Gastroesophageal sphincter (tissue), 4 donors: Measurements from ENCODE around the gene ZMYND12. TPM values are rescaled to one million over a fixed set of nuclear protein-coding genes. Genes with fewer than 3 reads are reported as not detected.

Experiments
- ATAC-seq: fragments of 150-250 bp; one replicate; pipeline ENCODE4 v1.9.1; 2016; ENCODE audit warnings: mild to moderate bottlenecking, moderate library complexity
- H3K27ac ChIP-seq, 4 donors: fragments of 200-600 bp; sonication (generic) in 3 of 4; 1 replicate in 3 of 4; 2 replicates in 1 of 4; pipeline ENCODE4 v1.5.1; 2016 to 2019
- H3K27me3 ChIP-seq: fragments of 200-600 bp; sonication (generic); one replicate; pipeline ENCODE4 v1.5.1; 2019
- H3K36me3 ChIP-seq, 2 donors: fragments of 200-600 bp; sonication (generic); one replicate each; pipeline ENCODE4 v1.5.1; 2019; ENCODE audit warnings: control low read depth in 1 of 2
- H3K4me1 ChIP-seq, 3 donors: fragments of 200-600 bp; sonication (generic); 1 replicate in 2 of 3; 2 replicates in 1 of 3; pipeline ENCODE4 v1.5.1; 2016 to 2019; ENCODE audit warnings: control low read depth in 2 of 3
- H3K4me3 ChIP-seq, 2 donors: fragments of 200-600 bp; sonication (generic); one replicate each; pipeline ENCODE4 v1.5.1; 2019; ENCODE audit warnings: mild to moderate bottlenecking in 1 of 2, moderate library complexity in 1 of 2
- H3K9me3 ChIP-seq, 3 donors: fragments of 200-600 bp; sonication (generic); one replicate each; pipeline ENCODE4 v1.5.1; 2017 to 2019; ENCODE audit warnings: control low read depth in 2 of 3
- CTCF ChIP-seq, 4 experiments: fragments of 200-600 bp in 2 of 4; fragments of 450-650 bp in 2 of 4; sonication (generic) in 1 of 4; IDR thresholded peaks; one replicate each; pipeline ENCODE4 v1.5.1; 2017 to 2019; ENCODE audit warnings: antibody characterized with exemption in 4 of 4, mild to moderate bottlenecking in 2 of 4, moderate library complexity in 2 of 4
- EP300 ChIP-seq: sonication (generic); formaldehyde crosslinking; IDR thresholded peaks from one replicate; pipeline ENCODE4 v1.6.1; 2017; ENCODE audit warnings: antibody characterized with exemption, mild to moderate bottlenecking
- POLR2A ChIP-seq, 2 donors: fragments of 450-650 bp; IDR thresholded peaks; one replicate each; pipeline ENCODE4 v1.6.1; 2017; ENCODE audit warnings: antibody characterized with exemption in 2 of 2, mild to moderate bottlenecking in 2 of 2, moderate library complexity in 1 of 2
- POLR2AphosphoS5 ChIP-seq: sonication (generic); formaldehyde crosslinking; IDR thresholded peaks from one replicate; pipeline ENCODE4 v1.6.1; 2017; ENCODE audit warnings: antibody characterized with exemption
- WGBS, 2 donors: methylation state at CpG; one replicate each; pipeline ENCODE4 v1.1.5; 2018; ENCODE audit warnings: low coverage in 1 of 2; 5-methylcytosine and 5-hydroxymethylcytosine counted together
- total RNA-seq, 4 donors: library from RNA; depleted of rRNA; stranded (reverse); fragments of >200 nt; gene quantifications; one replicate each; pipeline ENCODE4 v1.1.0, GENCODE V29; 2016

ZMYND12 gene
- total RNA-seq, 4 donors from 2014 or later, result 0.31 to 1.9 TPM; not detected in 2

DNA sequence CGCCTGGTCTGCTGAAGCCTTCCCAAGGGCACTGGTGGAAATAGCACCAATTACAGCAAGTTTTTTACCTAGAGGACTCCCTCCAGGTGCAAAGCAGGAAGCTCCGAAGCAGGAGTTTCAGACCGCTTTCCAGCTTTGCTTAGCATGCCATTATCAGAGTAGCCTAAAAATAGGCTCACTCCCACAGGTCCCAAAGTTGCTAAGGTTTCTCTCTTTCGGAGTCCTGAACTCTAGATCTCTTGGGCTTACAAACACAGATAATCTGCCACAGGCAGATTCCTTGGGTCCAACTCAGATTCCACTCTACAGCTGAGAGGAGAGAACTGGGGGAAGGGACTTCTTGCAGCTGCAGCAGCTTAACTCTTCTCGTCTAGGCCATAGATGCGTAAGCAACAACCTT lies 22.5 kb downstream of the ZMYND12 start:
- ATAC-seq, result no peak
- no peaks in the 10 kb centered on the region for H3K9me3 ChIP-seq
- no peak overlapping the region for H3K27ac ChIP-seq
- no peaks in the 10 kb centered on the region for H3K27me3 ChIP-seq
- TF ChIP-seq EP300 (no peak), POLR2A (IDR thresholded peaks at IDR 0.05) (no peak), CTCF (IDR thresholded peaks at IDR 0.05) (no peak), POLR2AphosphoS5 (no peak)
- no peaks in the 10 kb centered on the region for H3K36me3 ChIP-seq
- no peak overlapping the region for H3K4me3 ChIP-seq
- 67 to 90% methylated on average over 3 to 6 of the region's 6 CpGs for WGBS, 2 donors
- H3K4me1 ChIP-seq, result no peaks in the 10 kb centered on the region

DNA sequence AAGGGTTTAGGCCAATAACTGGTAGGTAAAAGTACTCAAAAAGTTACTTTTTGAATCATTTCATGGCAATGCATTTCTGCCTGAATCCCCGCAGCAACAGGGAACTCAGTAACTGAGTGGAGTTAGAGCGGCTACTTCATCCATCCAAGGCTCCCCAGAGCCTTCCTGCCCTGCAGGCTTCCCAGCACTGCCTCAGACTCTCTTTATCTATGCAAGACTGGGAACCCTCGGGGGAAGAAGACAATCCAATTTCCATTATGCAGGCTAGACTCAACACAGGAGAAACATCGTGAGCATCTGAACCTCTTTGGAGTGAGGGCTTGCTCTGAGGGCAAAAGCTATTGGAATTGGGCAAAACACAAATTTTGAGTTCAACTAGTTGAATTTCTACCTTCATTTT lies 23.1 kb downstream of the ZMYND12 start:
- H3K4me3 ChIP-seq, result no peak overlapping the region
- H3K9me3 ChIP-seq, result no peaks in the 10 kb centered on the region
- no peaks in the 10 kb centered on the region for H3K4me1 ChIP-seq
- no peak overlapping the region for H3K27ac ChIP-seq
- H3K36me3 ChIP-seq, result no peaks in the 10 kb centered on the region
- WGBS, 2 donors, result 71 to 100% methylated on average over 1 to 4 of the region's 4 CpGs
- ATAC-seq, result no peak
- no peaks in the 10 kb centered on the region for H3K27me3 ChIP-seq
- no peak for TF ChIP-seq EP300
- no peak for TF ChIP-seq CTCF (IDR thresholded peaks at IDR 0.05)
- no peak for TF ChIP-seq POLR2AphosphoS5
- no peak for TF ChIP-seq POLR2A (IDR thresholded peaks at IDR 0.05)

DNA sequence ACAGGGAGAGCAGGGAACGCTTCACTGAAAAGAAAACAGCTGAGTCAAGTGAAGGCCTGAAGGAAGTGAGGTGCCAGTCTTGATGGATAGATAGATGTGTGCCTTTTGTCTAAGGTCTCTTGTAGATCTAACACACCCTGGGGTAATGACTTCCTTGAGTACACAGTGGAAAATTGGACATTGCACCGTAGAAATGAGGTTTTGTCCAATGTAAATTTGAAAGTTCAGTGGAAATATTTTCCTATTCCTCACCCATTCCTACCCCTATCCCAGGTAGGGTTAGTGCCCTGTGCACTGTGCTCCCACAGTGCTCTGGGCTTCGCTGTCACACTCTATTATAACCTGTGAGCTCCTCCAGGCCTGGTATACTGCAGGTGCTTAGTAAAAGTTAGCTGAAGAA lies 24.3 kb downstream of the ZMYND12 start:
- WGBS, 2 donors, result 68 to 76% methylated on average over 2 to 3 of the region's 3 CpGs
- H3K36me3 ChIP-seq, result no peaks in the 10 kb centered on the region
- no peak for TF ChIP-seq CTCF (IDR thresholded peaks at IDR 0.05)
- TF ChIP-seq POLR2A (IDR thresholded peaks at IDR 0.05), result no peak
- no peak for TF ChIP-seq EP300
- TF ChIP-seq POLR2AphosphoS5, result no peak

GRCh38 chr1:42430286-42431135 lies 25.3 kb downstream of the ZMYND12 start:
- Histone ChIP-seq H3K27ac (no peak overlapping the region), H3K4me1 (no peaks in the 10 kb centered on the region), H3K27me3 (no peaks in the 10 kb centered on the region), H3K9me3 (no peaks in the 10 kb centered on the region), H3K36me3 (no peaks in the 10 kb centered on the region), H3K4me3 (no peak overlapping the region)
- 20 to 52% methylated on average over 1 to 2 of the region's 3 CpGs for WGBS, 2 donors
- no peak for TF ChIP-seq CTCF (IDR thresholded peaks at IDR 0.05)
- TF ChIP-seq EP300, result no peak
- no peak for TF ChIP-seq POLR2A (IDR thresholded peaks at IDR 0.05)
- no peak for TF ChIP-seq POLR2AphosphoS5
- no peak for ATAC-seq

More for the DNA sequence above, 24.3 kb downstream of the ZMYND12 start:
- H3K4me3 ChIP-seq, result no peak overlapping the region
- no peaks in the 10 kb centered on the region for H3K27me3 ChIP-seq
- H3K4me1 ChIP-seq, result no peaks in the 10 kb centered on the region
- H3K27ac ChIP-seq, result no peak overlapping the region
- ATAC-seq, result no peak
- H3K9me3 ChIP-seq, result no peaks in the 10 kb centered on the region

GRCh38 chr1:42429603-42430002 lies 26.2 kb downstream of the ZMYND12 start:
- no peak for ATAC-seq
- Histone ChIP-seq H3K9me3 (no peaks in the 10 kb centered on the region), H3K4me3 (no peak overlapping the region), H3K36me3 (no peaks in the 10 kb centered on the region), H3K27me3 (no peaks in the 10 kb centered on the region), H3K27ac (no peak overlapping the region), H3K4me1 (no peaks in the 10 kb centered on the region)
- WGBS, 2 donors, result 88% methylated on average over 1 of the region's 1 CpG; no CpG with 5 or more reads in 1 of the 2 donors
- TF ChIP-seq CTCF (IDR thresholded peaks at IDR 0.05) (no peak), POLR2AphosphoS5 (no peak), EP300 (no peak), POLR2A (IDR thresholded peaks at IDR 0.05) (no peak)
